Stimulated activated CD4-positive, alpha-beta T cell treated with anti-CD3 and anti-CD28 coated beads, TNF-alpha, amount 100 ng/mL, for 48 hours (primary cell): Measurements from ENCODE around the gene FBLIM1.

Experiments used
- DNase-seq, 3 donors: peaks; one replicate each; pipeline ENCODE4 v3.0.0-alpha.2; 2020; ENCODE audit warnings: low read depth in 3 of 3

Gene FBLIM1

GRCh38 chr1:15731735-15732685 lies 26.6 kb upstream of the FBLIM1 start:
- DNase-seq: no peak

- DNase-seq: no peak
These were observed 25.9 kb upstream of the FBLIM1 start for GRCh38 chr1:15732686-15733081.

- no peak for DNase-seq
These were observed 25.3 kb upstream of the FBLIM1 start for GRCh38 chr1:15733218-15733725.

- DNase-seq: no peak
These were observed 24.8 kb upstream of the FBLIM1 start for GRCh38 chr1:15733726-15734226.

- DNase-seq: no peak
These were observed 24.3 kb upstream of the FBLIM1 start for GRCh38 chr1:15734296-15734695.

GRCh38 chr1:15734901-15735300 lies 23.7 kb upstream of the FBLIM1 start:
- no peak for DNase-seq

- DNase-seq: no peak
These were observed 23.1 kb upstream of the FBLIM1 start for GRCh38 chr1:15735304-15736037.

- DNase-seq: no peak
These were observed 22.3 kb upstream of the FBLIM1 start, which contains the start of gene SLC25A34 for GRCh38 chr1:15736038-15736891. SLC25A34 (plus strand) TSS chr1:15736258; CDS start chr1:15736486, 228 bp downstream.

GRCh38 chr1:15736892-15737261 lies 21.7 kb upstream of the FBLIM1 start:
- DNase-seq: no peak

GRCh38 chr1:15737324-15738319 lies 21.0 kb upstream of the FBLIM1 start:
- no peak for DNase-seq

GRCh38 chr1:15738416-15739113 lies 20.0 kb upstream of the FBLIM1 start:
- no peak for DNase-seq

- DNase-seq: no peak
These were observed 19.3 kb upstream of the FBLIM1 start for GRCh38 chr1:15739259-15739658.

GRCh38 chr1:15739745-15740144 lies 18.9 kb upstream of the FBLIM1 start:
- DNase-seq: no peak

- DNase-seq: peak; percentile 49 to 66 (median 52)
These were observed 17.4 kb upstream of the FBLIM1 start for GRCh38 chr1:15740924-15741850.

- DNase-seq: no peak
These were observed 16.2 kb upstream of the FBLIM1 start, which contains the start of gene TMEM82 for GRCh38 chr1:15742339-15742801. TMEM82 (plus strand) TSS chr1:15742499; CDS start chr1:15742560, 61 bp downstream.

GRCh38 chr1:15744122-15744679 lies 14.4 kb upstream of the FBLIM1 start:
- no peak for DNase-seq

- no peak for DNase-seq
These were observed 11.2 kb upstream of the FBLIM1 start for GRCh38 chr1:15747378-15747777.

- DNase-seq: no peak
These were observed 10.3 kb upstream of the FBLIM1 start for GRCh38 chr1:15748264-15748663.
